HepG2 (cell line): Measurements from ENCODE around the gene PIGC. TPM values are rescaled to one million over a fixed set of nuclear protein-coding genes. Genes with fewer than 3 reads are reported as not detected.

ENCODE experiments used
- AHR ChIP-seq: IDR thresholded peaks from 2 replicates; pipeline ENCODE4 v1.6.1; 2018; ENCODE audit warnings: missing genetic modification reagents, missing compliant biosample characterization
- GABPB1 ChIP-seq: IDR thresholded peaks from 2 replicates; pipeline ENCODE4 v1.6.1; 2016; ENCODE audit warnings: mild to moderate bottlenecking, missing genetic modification reagents, moderate library complexity, missing compliant biosample characterization
- KDM6A ChIP-seq: IDR thresholded peaks from 2 replicates; pipeline ENCODE4 v1.6.1; 2016; ENCODE audit warnings: low read depth
- POLR2A ChIP-seq, 2 experiments: IDR thresholded peaks; 2 replicates each; pipeline ENCODE4 v1.6.1; 2011; ENCODE audit warnings: low read depth in 2 of 2, low read length in 2 of 2, mild to moderate bottlenecking in 1 of 2, moderate library complexity in 1 of 2; ENCODE audit not compliant: insufficient read depth in 1 of 2
- RXRB ChIP-seq: IDR thresholded peaks from 2 replicates; pipeline ENCODE4 v1.6.1; 2016; ENCODE audit warnings: borderline replicate concordance, missing genetic modification reagents, missing compliant biosample characterization
- SIX4 ChIP-seq: sonication (generic); formaldehyde crosslinking; IDR thresholded peaks from 2 replicates; pipeline ENCODE4 v1.4.0; 2020; ENCODE audit warnings: missing genetic modification reagents
- SMAD9 ChIP-seq: sonication (generic); formaldehyde crosslinking; IDR thresholded peaks from 2 replicates; pipeline ENCODE4 v1.5.1; 2020; ENCODE audit warnings: mild to moderate bottlenecking, missing genetic modification reagents
- TBX2 ChIP-seq: sonication (generic); formaldehyde crosslinking; IDR thresholded peaks from 2 replicates; pipeline ENCODE4 v1.5.0; 2020; ENCODE audit warnings: missing genetic modification reagents, mild to moderate bottlenecking, borderline replicate concordance
- TGIF2 ChIP-seq: IDR thresholded peaks from 2 replicates; pipeline ENCODE4 v1.6.1; 2016; ENCODE audit warnings: control low read depth, missing compliant biosample characterization
- ZBTB40 ChIP-seq, 2 experiments: fragments of 450-650 bp in 1 of 2; sonication (generic) in 1 of 2; formaldehyde crosslinking in 1 of 2; IDR thresholded peaks; 2 replicates each; pipeline versions ENCODE4 v1.6.1 to v1.8.0; 2016 to 2022; ENCODE audit warnings: antibody characterized with exemption in 1 of 2, mild to moderate bottlenecking in 1 of 2, missing genetic modification reagents in 1 of 2
- ZNF20 ChIP-seq: sonication (generic); formaldehyde crosslinking; IDR thresholded peaks from 2 replicates; pipeline ENCODE4 v1.4.0; 2020; ENCODE audit warnings: mild to moderate bottlenecking, moderate library complexity, missing genetic modification reagents
- ZNF230 ChIP-seq: sonication (generic); formaldehyde crosslinking; IDR thresholded peaks from 2 replicates; pipeline ENCODE4 v1.4.0; 2020; ENCODE audit warnings: mild to moderate bottlenecking, missing genetic modification reagents
- ZNF44 ChIP-seq: sonication (generic); formaldehyde crosslinking; IDR thresholded peaks from 2 replicates; pipeline ENCODE4 v1.5.1; 2020; ENCODE audit warnings: mild to moderate bottlenecking, missing genetic modification reagents
- ZNF674 ChIP-seq: sonication (generic); formaldehyde crosslinking; IDR thresholded peaks from 2 replicates; pipeline ENCODE4 v1.5.0; 2020; ENCODE audit warnings: low read depth, mild to moderate bottlenecking, missing genetic modification reagents
- ZNF772 ChIP-seq: sonication (generic); formaldehyde crosslinking; IDR thresholded peaks from 2 replicates; pipeline ENCODE4 v1.5.0; 2020; ENCODE audit warnings: mild to moderate bottlenecking, missing genetic modification reagents
- ZNF83 ChIP-seq: sonication (generic); formaldehyde crosslinking; IDR thresholded peaks from 2 replicates; pipeline ENCODE4 v1.4.0; 2020; ENCODE audit warnings: missing genetic modification reagents, mild to moderate bottlenecking, borderline replicate concordance
- ZZZ3 ChIP-seq: sonication (generic); formaldehyde crosslinking; IDR thresholded peaks from 2 replicates; pipeline ENCODE4 v1.4.0; 2020; ENCODE audit warnings: missing genetic modification reagents, mild to moderate bottlenecking, borderline replicate concordance
- polyA plus RNA-seq, 8 experiments: library from polyadenylated mRNA; depleted of rRNA in 3 of 8; stranded (reverse) in 7 of 8; unstranded in 1 of 8; fragments of >200 nt; fragmentation: Illumina TruSeq in 4 of 8; extraction: Trizol in 4 of 8; gene quantifications; 2 replicates each; pipeline versions ENCODE4 v1.2.1 to v1.2.3, GENCODE V29; 2011 to 2016; ENCODE audit warnings: low read depth in 4 of 8, missing spikeins in 1 of 8, mixed read lengths in 1 of 8; ENCODE audit not compliant: insufficient read depth in 1 of 8
- total RNA-seq, 5 experiments: library from RNA; depleted of rRNA; stranded (reverse); fragments of >200 nt; fragmentation: Illumina TruSeq; extraction: Trizol; gene quantifications; 2 replicates each; pipeline ENCODE4 v1.2.3, GENCODE V29; 2016; ENCODE audit warnings: low read depth in 1 of 5
- TF ChIP-seq, protein P1 (sequence below): sonication (generic); formaldehyde crosslinking; IDR thresholded peaks from 2 replicates; pipeline ENCODE4 v1.4.0; 2020; ENCODE audit warnings: missing genetic modification reagents, mild to moderate bottlenecking, borderline replicate concordance
- TF ChIP-seq, protein P2 (sequence below): sonication (generic); formaldehyde crosslinking; IDR thresholded peaks from 2 replicates; pipeline ENCODE4 v1.4.0; 2020; ENCODE audit warnings: low read depth, mild to moderate bottlenecking, missing genetic modification reagents

The PIGC gene
- total and polyA plus RNA-seq, 2 of the 13 experiments (the other 11 are each of a cell fraction or from before 2014, with no cell fraction given) = 26.7 to 29.5 TPM

GRCh38 chr1:172448995-172449584 is 5.2 kb upstream of the PIGC start (continued):
- TF ChIP-seq ZBTB40 (IDR thresholded peaks at IDR 0.05) = no peak
- TF ChIP-seq ZBTB40 (CRISPR knock-in tag; IDR thresholded peaks at IDR 0.05) = no peak
- TF ChIP-seq ZNF674 (CRISPR knock-in tag) = no peak
- TF ChIP-seq POLR2A (IDR thresholded peaks at IDR 0.05; ENCODE audit: insufficient read depth in 1 of 2, low read depth in 2 of 2, low read length in 2 of 2) = peak in 1 of 2 experiments; percentile 35; a peak in 1 of 4 replicates
- 0 out of 2 replicates have a peak, but pooled peaks have one; percentile 43 for TF ChIP-seq TGIF2
- TF ChIP-seq ZNF44 = no peak
- TF ChIP-seq ZNF20 (CRISPR knock-in tag) = no peak
- peak; percentile 46; the same call in 1 of the 2 replicates for TF ChIP-seq ZNF230 (CRISPR knock-in tag)
- no peak for TF ChIP-seq ZNF772 (CRISPR knock-in tag)
- TF ChIP-seq ZZZ3 = no peak
- TF ChIP-seq, protein P1, sequence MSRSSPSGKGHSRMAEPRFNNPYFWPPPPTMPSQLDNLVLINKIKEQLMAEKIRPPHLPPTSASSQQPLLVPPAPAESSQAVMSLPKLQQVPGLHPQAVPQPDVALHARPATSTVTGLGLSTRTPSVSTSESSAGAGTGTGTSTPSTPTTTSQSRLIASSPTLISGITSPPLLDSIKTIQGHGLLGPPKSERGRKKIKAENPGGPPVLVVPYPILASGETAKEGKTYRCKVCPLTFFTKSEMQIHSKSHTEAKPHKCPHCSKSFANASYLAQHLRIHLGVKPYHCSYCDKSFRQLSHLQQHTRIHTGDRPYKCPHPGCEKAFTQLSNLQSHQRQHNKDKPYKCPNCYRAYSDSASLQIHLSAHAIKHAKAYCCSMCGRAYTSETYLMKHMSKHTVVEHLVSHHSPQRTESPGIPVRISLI (CRISPR knock-in tag) = no peak
- 0 out of 2 replicates have a peak, but pooled peaks have one; percentile 33 for TF ChIP-seq SIX4
- 0 out of 2 replicates have a peak, but pooled peaks have one; percentile 37 for TF ChIP-seq KDM6A (CRISPR knock-in tag)
- no peak for TF ChIP-seq AHR (CRISPR knock-in tag)
- peak; percentile 35; the same call in 1 of the 2 replicates for TF ChIP-seq GABPB1 (CRISPR knock-in tag)
- TF ChIP-seq, protein P2, sequence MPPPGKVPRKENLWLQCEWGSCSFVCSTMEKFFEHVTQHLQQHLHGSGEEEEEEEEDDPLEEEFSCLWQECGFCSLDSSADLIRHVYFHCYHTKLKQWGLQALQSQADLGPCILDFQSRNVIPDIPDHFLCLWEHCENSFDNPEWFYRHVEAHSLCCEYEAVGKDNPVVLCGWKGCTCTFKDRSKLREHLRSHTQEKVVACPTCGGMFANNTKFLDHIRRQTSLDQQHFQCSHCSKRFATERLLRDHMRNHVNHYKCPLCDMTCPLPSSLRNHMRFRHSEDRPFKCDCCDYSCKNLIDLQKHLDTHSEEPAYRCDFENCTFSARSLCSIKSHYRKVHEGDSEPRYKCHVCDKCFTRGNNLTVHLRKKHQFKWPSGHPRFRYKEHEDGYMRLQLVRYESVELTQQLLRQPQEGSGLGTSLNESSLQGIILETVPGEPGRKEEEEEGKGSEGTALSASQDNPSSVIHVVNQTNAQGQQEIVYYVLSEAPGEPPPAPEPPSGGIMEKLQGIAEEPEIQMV (CRISPR knock-in tag) = 0 out of 2 replicates have a peak, but pooled peaks have one; percentile 10
- no peak for TF ChIP-seq SMAD9 (CRISPR knock-in tag)
- TF ChIP-seq TBX2 (CRISPR knock-in tag) = no peak; the same call in 1 of the 2 replicates
- peak; percentile 42; the same call in 1 of the 2 replicates for TF ChIP-seq RXRB
- TF ChIP-seq ZNF83 (CRISPR knock-in tag) = no peak
